Upper lobe of left lung (tissue), 6 donors: ENCODE results near the gene DXO. TPM values are rescaled to one million over a fixed set of nuclear protein-coding genes. Genes with fewer than 3 reads are reported as not detected.
"Not testable (repeated sequence)": the region's sequence is repeated elsewhere in the genome, so short reads cannot be mapped to it uniquely, and the experiment has no call there.

Experiments used
- ATAC-seq, 2 donors: fragments of 200-7000 bp; cut with Tn5 transposase; one replicate each; pipeline ENCODE4 v1.9.1; 2022; ENCODE audit warnings: mild to moderate bottlenecking in 2 of 2, moderate library complexity in 2 of 2; ENCODE audit not compliant: low FRiP score in 2 of 2
- DNase-seq, 2 donors: peaks; one replicate each; pipeline ENCODE4 v3.0.0-alpha.2; 2019 to 2020
- H3K27ac ChIP-seq, 4 donors: fragments of 200-600 bp; sonication (generic); one replicate each; pipeline ENCODE4 v1.5.1; 2016 to 2019
- H3K27me3 ChIP-seq, 4 donors: fragments of 200-600 bp; sonication (generic); one replicate each; pipeline ENCODE4 v1.5.1; 2017 to 2019
- H3K36me3 ChIP-seq, 4 donors: fragments of 200-600 bp; sonication (generic); one replicate each; pipeline ENCODE4 v1.5.1; 2016 to 2019
- H3K4me1 ChIP-seq, 4 donors: fragments of 200-600 bp; sonication (generic); one replicate each; pipeline ENCODE4 v1.5.1; 2018 to 2019
- H3K4me3 ChIP-seq, 4 donors: fragments of 200-600 bp; sonication (generic); one replicate each; pipeline ENCODE4 v1.5.1; 2017 to 2019; ENCODE audit warnings: mild to moderate bottlenecking in 2 of 4, moderate library complexity in 1 of 4
- H3K9me3 ChIP-seq, 4 donors: fragments of 200-600 bp; sonication (generic); one replicate each; pipeline ENCODE4 v1.5.1; 2018 to 2019
- WGBS, 2 donors: methylation state at CpG; one replicate each; pipeline ENCODE4 v1.1.5; 2017 to 2018; 5-methylcytosine and 5-hydroxymethylcytosine counted together
- total RNA-seq, 6 donors: library from RNA; depleted of rRNA in 4 of 6; stranded (reverse); fragments of >200 nt in 4 of 6; gene quantifications; one replicate each; pipeline versions ENCODE4 v1.1.0 to v1.2.1, GENCODE V29; 2016 to 2021
- donor health status: DM: no; HTN: no; CAD: no; lungs with moderate emphysema.
- donor health status: DM: no; HTN: yes; CAD: no; lungs with severe emphysema.

The DXO gene
- total RNA-seq, 6 donors from 2014 or later = 14.1 to 40.9 (median 19.3) TPM

DNA sequence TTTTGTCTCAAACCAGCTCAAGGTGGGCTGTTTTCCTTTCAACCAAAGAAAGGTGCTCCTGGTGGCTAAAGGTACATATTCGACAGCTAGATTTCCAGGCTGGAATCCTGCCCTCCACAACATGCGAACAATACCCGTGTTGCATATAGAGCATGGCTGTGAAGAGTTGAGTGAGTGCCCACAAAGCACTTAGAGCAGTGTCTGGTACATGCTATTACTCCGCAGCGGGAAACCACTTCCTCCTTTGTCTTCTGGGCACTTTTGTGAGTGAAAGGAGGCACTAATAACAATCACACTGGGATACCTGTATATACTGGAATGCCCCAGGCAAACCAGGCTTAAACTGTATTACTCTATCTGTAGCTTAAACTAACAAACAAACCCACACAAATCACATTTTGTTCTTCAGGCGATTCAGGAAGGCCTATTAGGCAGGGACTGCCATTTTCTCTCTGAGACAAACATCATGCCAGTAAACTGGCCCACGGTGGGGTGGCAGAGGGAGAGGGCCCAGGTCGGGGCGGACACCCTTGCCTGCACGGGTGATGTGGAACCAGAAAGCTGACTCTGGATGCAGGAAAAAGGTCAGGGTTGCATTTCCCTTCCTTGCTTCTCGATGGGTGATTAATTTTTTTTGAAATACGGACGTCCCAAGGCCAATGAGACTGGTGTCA, 33.1 kb upstream of the DXO start:
- not testable (repeated sequence) for H3K27ac ChIP-seq, H3K36me3 ChIP-seq, ATAC-seq, H3K4me3 ChIP-seq, H3K4me1 ChIP-seq, H3K9me3 ChIP-seq, H3K27me3 ChIP-seq
- peak in 1 of 2 donors; percentile 66 for DNase-seq
- 58 to 60% methylated on average over 7 to 11 of the region's 13 CpGs for WGBS, 2 donors

- 69 to 74% methylated on average over 3 to 4 of the region's 4 CpGs for WGBS, 2 donors
- not testable (repeated sequence) for H3K9me3 ChIP-seq, H3K4me3 ChIP-seq, H3K27me3 ChIP-seq, ATAC-seq, DNase-seq, H3K27ac ChIP-seq, H3K4me1 ChIP-seq, H3K36me3 ChIP-seq
Measured at GRCh38 chr6:32004393-32004792, 32.5 kb upstream of the DXO start.

DNA sequence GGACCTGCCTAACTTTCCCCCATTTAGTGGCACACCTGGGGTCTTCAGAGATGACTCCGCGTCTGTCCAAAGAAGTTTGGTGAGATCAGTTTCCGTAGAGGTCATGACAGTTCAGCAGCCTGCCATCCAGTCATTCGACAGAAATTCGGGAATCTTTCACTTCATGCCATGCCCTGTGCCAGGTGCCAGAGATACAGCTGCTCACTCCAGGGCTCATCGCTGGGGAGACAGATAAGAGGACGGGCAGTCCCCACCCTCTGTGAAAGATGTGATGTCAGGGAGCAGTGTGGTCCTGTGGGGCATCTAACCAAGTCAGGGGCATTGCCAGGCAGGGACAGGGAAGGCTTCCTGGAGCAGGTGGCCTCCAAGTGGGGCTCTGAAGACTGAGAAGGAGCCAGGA, 31.4 kb upstream of the DXO start:
- not testable (repeated sequence) for H3K9me3 ChIP-seq, H3K36me3 ChIP-seq, H3K27me3 ChIP-seq, H3K27ac ChIP-seq, H3K4me1 ChIP-seq, H3K4me3 ChIP-seq, ATAC-seq, DNase-seq
- no CpG with 5 or more reads among the region's 7 CpGs for WGBS, 2 donors

GRCh38 chr6:32002546-32003268, 30.8 kb upstream of the DXO start:
- not testable (repeated sequence) for H3K9me3 ChIP-seq, H3K27ac ChIP-seq, DNase-seq, H3K4me3 ChIP-seq, H3K27me3 ChIP-seq, H3K4me1 ChIP-seq, H3K36me3 ChIP-seq
- WGBS, 2 donors = no CpG with 5 or more reads among the region's 15 CpGs
- peak in 1 of 2 donors; percentile 61 for ATAC-seq

DNA sequence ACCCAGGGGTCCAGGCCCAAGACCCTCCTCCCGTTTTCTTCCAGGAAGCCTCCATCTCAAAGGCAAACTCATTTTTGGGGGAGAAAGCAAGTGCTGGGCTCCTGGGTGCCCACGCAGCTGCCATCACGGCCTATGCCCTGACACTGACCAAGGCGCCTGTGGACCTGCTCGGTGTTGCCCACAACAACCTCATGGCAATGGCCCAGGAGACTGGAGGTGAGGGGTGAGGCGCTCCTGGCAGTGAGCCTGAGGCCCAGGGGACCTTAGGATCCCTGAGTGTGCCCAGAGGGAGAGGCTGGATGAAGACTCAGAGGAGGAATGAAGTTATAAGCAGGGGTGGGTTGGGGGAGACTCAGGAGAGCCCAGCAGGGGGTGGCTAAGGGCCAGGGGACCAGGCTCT, 24.4 kb upstream of the DXO start:
- not testable (repeated sequence) for H3K9me3 ChIP-seq, H3K27me3 ChIP-seq, ATAC-seq, H3K27ac ChIP-seq, H3K36me3 ChIP-seq, H3K4me1 ChIP-seq, H3K4me3 ChIP-seq
- 80 to 100% methylated on average over 1 to 3 of the region's 6 CpGs for WGBS, 2 donors
- DNase-seq = peak in 1 of 2 donors; percentile 44

DNA sequence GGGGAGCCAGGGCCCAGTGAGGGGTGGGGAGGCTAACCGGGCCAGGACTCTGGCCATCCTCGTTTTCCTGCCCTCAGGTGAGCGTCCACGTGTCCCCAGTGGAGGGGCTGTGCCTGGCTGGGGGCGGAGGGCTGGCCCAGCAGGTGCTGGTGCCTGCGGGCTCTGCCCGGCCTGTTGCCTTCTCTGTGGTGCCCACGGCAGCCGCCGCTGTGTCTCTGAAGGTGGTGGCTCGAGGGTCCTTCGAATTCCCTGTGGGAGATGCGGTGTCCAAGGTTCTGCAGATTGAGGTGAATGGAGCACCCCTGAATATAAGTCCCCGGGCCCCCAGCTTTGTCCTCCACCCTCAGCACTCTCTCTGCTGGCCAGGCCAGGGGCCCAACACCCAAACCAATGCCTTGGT, 22.5 kb upstream of the DXO start:
- WGBS, 2 donors = no CpG with 5 or more reads among the region's 14 CpGs
- H3K27ac ChIP-seq = not testable (repeated sequence)

GRCh38 chr6:31989363-31989762, 17.4 kb upstream of the DXO start:
- H3K36me3 ChIP-seq, ATAC-seq, H3K27me3 ChIP-seq, DNase-seq, H3K9me3 ChIP-seq, H3K4me3 ChIP-seq, H3K4me1 ChIP-seq, H3K27ac ChIP-seq: not testable (repeated sequence)
- WGBS, 2 donors = no CpG with 5 or more reads among the region's 10 CpGs

More for the DNA sequence above, 22.5 kb upstream of the DXO start:
- H3K36me3 ChIP-seq, H3K9me3 ChIP-seq, H3K4me3 ChIP-seq, H3K4me1 ChIP-seq, H3K27me3 ChIP-seq: not testable (repeated sequence)
- peak in 1 of 2 donors; percentile 7 for ATAC-seq
- DNase-seq = peak in 1 of 2 donors; percentile 73

DNA sequence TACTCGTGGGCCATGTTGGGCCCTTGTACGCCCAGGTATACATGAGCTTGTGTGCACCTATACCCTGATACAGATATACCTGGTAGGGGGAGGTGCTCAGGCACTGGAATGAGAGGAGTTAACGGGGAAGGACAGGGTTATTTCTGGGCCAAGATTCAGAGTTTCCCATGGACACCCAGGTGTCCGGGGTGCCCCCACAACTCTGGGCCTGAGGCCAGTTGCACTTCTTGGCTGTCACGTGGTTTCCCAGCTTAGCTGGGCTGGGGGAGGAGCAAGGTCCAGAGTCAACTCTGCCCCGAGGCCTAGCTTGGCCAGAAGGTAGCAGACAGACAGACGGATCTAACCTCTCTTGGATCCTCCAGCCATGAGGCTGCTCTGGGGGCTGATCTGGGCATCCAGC, 9.8 kb upstream of the DXO start, which contains the start of gene C4A:
C4A (plus strand) TSS at position 314 of the 400 bp plus-strand sequence; CDS start at position 365, 51 bp downstream.
- not testable (repeated sequence) for H3K27ac ChIP-seq, H3K27me3 ChIP-seq, H3K4me3 ChIP-seq, DNase-seq, H3K9me3 ChIP-seq, H3K4me1 ChIP-seq
- H3K36me3 ChIP-seq = peaks cover 7 to 13% (median 10%) of the 10 kb centered on the region in 4 donors
- ATAC-seq = peak; percentile 45 to 63
- no CpG with 5 or more reads among the region's 7 CpGs for WGBS, 2 donors

DNA sequence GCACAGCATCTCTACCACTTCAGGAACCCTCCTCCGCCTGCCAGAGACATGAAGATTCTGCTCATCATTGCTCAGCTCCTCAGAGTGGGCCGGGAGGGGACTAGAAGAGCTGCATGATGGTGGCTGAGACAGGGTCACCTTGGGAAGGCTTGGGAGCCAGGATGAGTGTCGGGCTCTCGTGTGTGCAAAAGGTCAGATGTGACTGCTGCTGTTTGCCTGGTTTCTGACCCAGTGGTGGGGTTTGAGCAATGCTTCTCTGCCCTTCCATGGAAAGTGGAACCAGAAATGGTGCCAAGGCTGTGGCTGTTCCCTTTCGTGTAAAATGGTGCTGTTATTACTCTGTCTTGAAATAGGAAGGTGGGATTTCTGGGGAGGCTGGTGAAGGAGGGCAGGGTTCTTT, 9.1 kb upstream of the DXO start:
- peaks cover 7 to 13% (median 10%) of the 10 kb centered on the region in 4 donors for H3K36me3 ChIP-seq
- not testable (repeated sequence) for H3K4me1 ChIP-seq, H3K27me3 ChIP-seq, DNase-seq, H3K27ac ChIP-seq, H3K4me3 ChIP-seq, H3K9me3 ChIP-seq, ATAC-seq
- WGBS, 2 donors = no CpG with 5 or more reads among the region's 5 CpGs

- not testable (repeated sequence) for DNase-seq, H3K27me3 ChIP-seq, H3K4me1 ChIP-seq, H3K27ac ChIP-seq, ATAC-seq, H3K9me3 ChIP-seq, H3K4me3 ChIP-seq
- H3K36me3 ChIP-seq = peaks cover 7 to 13% (median 10%) of the 10 kb centered on the region in 4 donors
- 94 to 95% methylated on average over 9 to 13 of the region's 13 CpGs for WGBS, 2 donors
Measured at GRCh38 chr6:31980195-31980876, 8.4 kb upstream of the DXO start.
